SU-DHL-6 (cell line): Measurements from ENCODE around the gene SLX9.

ENCODE experiments used
- H2AFZ ChIP-seq: fragments of 200-600 bp; sonication (generic); 2 replicates; pipeline ENCODE4 v1.6.1; 2014; ENCODE audit warnings: low read depth, mild to moderate bottlenecking, moderate library complexity, mixed read lengths, antibody characterized with exemption, low read length; ENCODE audit not compliant: severe bottlenecking
- H3F3A ChIP-seq: fragments of 200-600 bp; shearing (Covaris generic); 2 replicates; pipeline ENCODE4 v1.6.0; 2016; ENCODE audit warnings: antibody characterized with exemption, mild to moderate bottlenecking; ENCODE audit not compliant: insufficient read depth
- H3K27ac ChIP-seq: fragments of 200-600 bp; sonication (generic); 2 replicates; pipeline ENCODE4 v1.5.1; 2016; ENCODE audit warnings: low read depth, mild to moderate bottlenecking, low read length, moderate library complexity, mixed read lengths
- H3K27me3 ChIP-seq: fragments of 200-600 bp; sonication (generic), shearing (Covaris generic); 2 replicates; pipeline ENCODE4 v1.6.0; 2014; ENCODE audit warnings: mild to moderate bottlenecking, low read length
- H3K36me3 ChIP-seq: fragments of 200-600 bp; sonication (generic); 2 replicates; pipeline ENCODE4 v1.6.1; 2014; ENCODE audit warnings: mild to moderate bottlenecking, low read length, mixed read lengths
- H3K4me2 ChIP-seq: fragments of 300-600, 200-600 bp; shearing (Covaris generic), sonication (generic); 2 replicates; pipeline ENCODE4 v1.6.0; 2014; ENCODE audit warnings: low read length, low read depth, mild to moderate bottlenecking; ENCODE audit not compliant: poor library complexity, severe bottlenecking
- H3K4me3 ChIP-seq: fragments of 200-600 bp; sonication (generic); 2 replicates; pipeline ENCODE4 v1.5.1; 2014; ENCODE audit warnings: antibody characterized with exemption, low read length, mild to moderate bottlenecking, mixed read lengths; ENCODE audit not compliant: insufficient read depth, poor library complexity, severe bottlenecking
- H3K79me2 ChIP-seq: fragments of 200-600 bp; sonication (generic); 2 replicates; pipeline ENCODE4 v1.6.1; 2014; ENCODE audit warnings: mild to moderate bottlenecking, low read length, moderate library complexity; ENCODE audit not compliant: insufficient read depth
- H3K9ac ChIP-seq: fragments of 200-600 bp; sonication (generic); 2 replicates; pipeline ENCODE4 v1.7.0; 2014; ENCODE audit warnings: mild to moderate bottlenecking, low read length
- H3K9me2 ChIP-seq: fragments of 200-600 bp; sonication (generic); replicated peaks from 2 replicates; pipeline ENCODE4 v1.6.1; 2014; ENCODE audit warnings: low read length; ENCODE audit not compliant: insufficient read depth
- H3K9me3 ChIP-seq: fragments of 200-600 bp; sonication (generic); 2 replicates; pipeline ENCODE4 v1.6.1; 2014; ENCODE audit warnings: low read length, mixed read lengths; ENCODE audit not compliant: insufficient read depth
- H4K20me1 ChIP-seq: fragments of 200-600 bp; sonication (generic); 2 replicates; pipeline ENCODE4 v1.6.1; 2014; ENCODE audit warnings: low read depth, mild to moderate bottlenecking, antibody characterized with exemption, low read length, moderate library complexity, mixed read lengths
- EZH2phosphoT487 ChIP-seq: fragments of 200-600 bp; sonication (generic), shearing (Covaris generic); conservative IDR thresholded peaks from 2 replicates; pipeline ENCODE4 v1.6.1; 2018; ENCODE audit warnings: mild to moderate bottlenecking, antibody characterized with exemption, low read length, moderate library complexity, mixed read lengths
- TF ChIP-seq, protein P1 (sequence below): fragments of 200-600 bp; sonication (generic); IDR thresholded peaks from one replicate; pipeline ENCODE4 v1.5.1; 2017; ENCODE audit warnings: antibody characterized with exemption, mild to moderate bottlenecking, low read length, moderate library complexity; ENCODE audit not compliant: insufficient read depth, poor library complexity, severe bottlenecking

Gene SLX9

GRCh38 chr21:45002381-45003204, 62.8 kb downstream of the SLX9 start:
- H4K20me1 ChIP-seq = no peaks in the 10 kb centered on the region
- no peak overlapping the region for H3K9ac ChIP-seq
- no peak overlapping the region for H3K27ac ChIP-seq
- H3K9me2 ChIP-seq = no peaks in the 10 kb centered on the region
- no peaks in the 10 kb centered on the region for H3K27me3 ChIP-seq
- H3K9me3 ChIP-seq = no peaks in the 10 kb centered on the region
- TF ChIP-seq, protein P1, sequence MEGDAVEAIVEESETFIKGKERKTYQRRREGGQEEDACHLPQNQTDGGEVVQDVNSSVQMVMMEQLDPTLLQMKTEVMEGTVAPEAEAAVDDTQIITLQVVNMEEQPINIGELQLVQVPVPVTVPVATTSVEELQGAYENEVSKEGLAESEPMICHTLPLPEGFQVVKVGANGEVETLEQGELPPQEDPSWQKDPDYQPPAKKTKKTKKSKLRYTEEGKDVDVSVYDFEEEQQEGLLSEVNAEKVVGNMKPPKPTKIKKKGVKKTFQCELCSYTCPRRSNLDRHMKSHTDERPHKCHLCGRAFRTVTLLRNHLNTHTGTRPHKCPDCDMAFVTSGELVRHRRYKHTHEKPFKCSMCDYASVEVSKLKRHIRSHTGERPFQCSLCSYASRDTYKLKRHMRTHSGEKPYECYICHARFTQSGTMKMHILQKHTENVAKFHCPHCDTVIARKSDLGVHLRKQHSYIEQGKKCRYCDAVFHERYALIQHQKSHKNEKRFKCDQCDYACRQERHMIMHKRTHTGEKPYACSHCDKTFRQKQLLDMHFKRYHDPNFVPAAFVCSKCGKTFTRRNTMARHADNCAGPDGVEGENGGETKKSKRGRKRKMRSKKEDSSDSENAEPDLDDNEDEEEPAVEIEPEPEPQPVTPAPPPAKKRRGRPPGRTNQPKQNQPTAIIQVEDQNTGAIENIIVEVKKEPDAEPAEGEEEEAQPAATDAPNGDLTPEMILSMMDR = no peak
- TF ChIP-seq EZH2phosphoT487 = no peak
- no peak overlapping the region for H3K4me2 ChIP-seq
- H3F3A ChIP-seq = no peaks in the 10 kb centered on the region
- H3K79me2 ChIP-seq = no peaks in the 10 kb centered on the region
- H2AFZ ChIP-seq = no peak overlapping the region
- H3K36me3 ChIP-seq = no peaks in the 10 kb centered on the region
- H3K4me3 ChIP-seq = no peak overlapping the region

DNA sequence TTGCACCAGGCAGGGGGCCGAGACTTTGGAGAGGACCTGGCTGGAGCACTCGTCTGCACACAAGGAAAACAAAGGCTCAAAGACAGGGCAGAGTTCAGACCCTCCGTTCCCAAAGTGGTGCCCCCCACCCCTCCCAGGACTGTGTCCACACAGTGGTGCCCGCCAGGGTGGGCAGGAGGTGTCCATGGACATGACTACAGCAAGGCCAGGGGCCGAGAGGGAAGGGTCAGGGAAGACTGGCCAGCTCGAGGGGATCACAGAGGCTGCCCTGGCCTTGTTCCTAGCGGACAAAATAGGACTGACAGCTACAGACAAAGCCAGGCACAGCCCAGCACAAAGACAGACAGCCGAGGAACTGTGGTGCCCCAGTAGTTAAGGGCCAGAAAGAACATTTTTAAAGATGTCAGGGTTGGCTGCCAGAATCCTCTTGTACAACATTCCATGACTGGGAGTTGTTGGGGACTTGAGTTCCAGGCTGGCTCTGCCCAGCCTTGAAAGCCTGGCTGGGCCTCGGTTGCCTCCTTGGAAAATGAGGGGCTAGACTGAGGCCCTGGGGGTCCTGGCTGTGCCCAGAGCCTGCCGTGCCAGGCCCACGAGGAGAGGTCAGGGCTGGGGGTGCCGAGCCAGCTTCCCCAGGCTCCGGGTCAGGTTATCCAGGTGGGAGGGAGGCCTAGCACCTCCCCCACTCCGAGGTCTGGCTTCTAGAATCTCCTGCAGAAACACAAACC, 63.7 kb downstream of the SLX9 start:
- H3K36me3 ChIP-seq = no peaks in the 10 kb centered on the region
- no peaks in the 10 kb centered on the region for H3F3A ChIP-seq
- H3K4me3 ChIP-seq = no peak overlapping the region
- H3K9me2 ChIP-seq = no peaks in the 10 kb centered on the region
- H3K4me2 ChIP-seq = no peak overlapping the region
- no peak overlapping the region for H2AFZ ChIP-seq
- no peaks in the 10 kb centered on the region for H3K27me3 ChIP-seq
- H3K9me3 ChIP-seq = no peaks in the 10 kb centered on the region
- no peak overlapping the region for H3K27ac ChIP-seq
- no peaks in the 10 kb centered on the region for H3K79me2 ChIP-seq
- no peak overlapping the region for H3K9ac ChIP-seq
- H4K20me1 ChIP-seq = no peaks in the 10 kb centered on the region
- no peak for TF ChIP-seq EZH2phosphoT487
- TF ChIP-seq, protein P1 = no peak

GRCh38 chr21:45004059-45004422, 64.2 kb downstream of the SLX9 start:
- no peaks in the 10 kb centered on the region for H3K79me2 ChIP-seq
- no peaks in the 10 kb centered on the region for H3K9me2 ChIP-seq
- H2AFZ ChIP-seq = no peak overlapping the region
- H3K4me2 ChIP-seq = no peak overlapping the region
- TF ChIP-seq, protein P1 = no peak
- no peak for TF ChIP-seq EZH2phosphoT487
- no peaks in the 10 kb centered on the region for H3K27me3 ChIP-seq
- no peaks in the 10 kb centered on the region for H4K20me1 ChIP-seq
- no peak overlapping the region for H3K9ac ChIP-seq
- H3F3A ChIP-seq = no peaks in the 10 kb centered on the region
- H3K4me3 ChIP-seq = no peak overlapping the region
- no peak overlapping the region for H3K27ac ChIP-seq
- no peaks in the 10 kb centered on the region for H3K9me3 ChIP-seq
- H3K36me3 ChIP-seq = no peaks in the 10 kb centered on the region
